Kidney epithelial cell (primary cell): ENCODE data around the gene EBF4. TPM values are rescaled to one million over a fixed set of nuclear protein-coding genes. Genes with fewer than 3 reads are reported as not detected.

Experiments
- DNase-seq: peaks from one replicate; pipeline ENCODE4 v3.0.0-alpha.2; 2010; ENCODE audit warnings: low read depth
- H3K27me3 ChIP-seq: 2 replicates; pipeline ENCODE4 v1.6.0; 2011; ENCODE audit warnings: low read length; ENCODE audit not compliant: control insufficient read depth, insufficient read depth
- H3K36me3 ChIP-seq: 2 replicates; pipeline ENCODE4 v1.5.1; 2011; ENCODE audit warnings: low read length; ENCODE audit not compliant: control insufficient read depth, insufficient read depth
- H3K4me3 ChIP-seq: 2 replicates; pipeline ENCODE4 v1.5.1; 2011; ENCODE audit warnings: low read depth, mild to moderate bottlenecking, control low read depth, low read length
- total RNA-seq: library from RNA; depleted of rRNA; stranded (reverse); fragments of >200 nt; gene quantifications from 2 replicates; pipeline ENCODE4 v1.2.3, GENCODE V29; 2015
- TF ChIP-seq, protein P1 (sequence below): IDR thresholded peaks from 2 replicates; pipeline ENCODE4 v1.5.1; 2011; ENCODE audit warnings: mild to moderate bottlenecking, moderate library complexity, low read length, control low read depth, inconsistent platforms; ENCODE audit not compliant: insufficient read depth, poor library complexity, severe bottlenecking

Gene EBF4
- total RNA-seq, 1 donor from 2014 or later, result 8.1 TPM

DNA sequence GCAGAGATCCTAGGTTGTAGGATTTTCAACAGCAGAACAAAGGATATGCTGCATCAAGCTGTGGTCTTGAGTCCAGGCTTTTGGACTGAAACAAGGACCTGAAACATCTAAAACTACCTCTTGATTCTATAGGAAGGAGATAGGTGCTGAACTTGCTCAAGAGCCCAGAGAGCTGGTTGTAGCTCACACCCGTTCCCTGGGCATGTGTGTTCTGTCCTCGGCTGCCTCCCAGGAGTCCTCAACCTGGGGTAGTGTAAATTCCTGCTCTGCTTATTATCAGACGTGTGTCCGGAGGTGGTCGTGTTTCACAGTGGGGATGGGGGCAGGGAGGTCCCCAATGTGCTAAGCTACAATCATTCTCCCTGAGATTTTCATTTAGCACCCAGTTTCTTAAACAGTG, 35.3 kb upstream of the EBF4 start:
- Histone ChIP-seq H3K36me3 (peaks cover 10% of the 10 kb centered on the region), H3K27me3 (no peaks in the 10 kb centered on the region), H3K4me3 (no peak overlapping the region)
- no peak for DNase-seq
- TF ChIP-seq, protein P1, sequence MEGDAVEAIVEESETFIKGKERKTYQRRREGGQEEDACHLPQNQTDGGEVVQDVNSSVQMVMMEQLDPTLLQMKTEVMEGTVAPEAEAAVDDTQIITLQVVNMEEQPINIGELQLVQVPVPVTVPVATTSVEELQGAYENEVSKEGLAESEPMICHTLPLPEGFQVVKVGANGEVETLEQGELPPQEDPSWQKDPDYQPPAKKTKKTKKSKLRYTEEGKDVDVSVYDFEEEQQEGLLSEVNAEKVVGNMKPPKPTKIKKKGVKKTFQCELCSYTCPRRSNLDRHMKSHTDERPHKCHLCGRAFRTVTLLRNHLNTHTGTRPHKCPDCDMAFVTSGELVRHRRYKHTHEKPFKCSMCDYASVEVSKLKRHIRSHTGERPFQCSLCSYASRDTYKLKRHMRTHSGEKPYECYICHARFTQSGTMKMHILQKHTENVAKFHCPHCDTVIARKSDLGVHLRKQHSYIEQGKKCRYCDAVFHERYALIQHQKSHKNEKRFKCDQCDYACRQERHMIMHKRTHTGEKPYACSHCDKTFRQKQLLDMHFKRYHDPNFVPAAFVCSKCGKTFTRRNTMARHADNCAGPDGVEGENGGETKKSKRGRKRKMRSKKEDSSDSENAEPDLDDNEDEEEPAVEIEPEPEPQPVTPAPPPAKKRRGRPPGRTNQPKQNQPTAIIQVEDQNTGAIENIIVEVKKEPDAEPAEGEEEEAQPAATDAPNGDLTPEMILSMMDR, result no peak

DNA sequence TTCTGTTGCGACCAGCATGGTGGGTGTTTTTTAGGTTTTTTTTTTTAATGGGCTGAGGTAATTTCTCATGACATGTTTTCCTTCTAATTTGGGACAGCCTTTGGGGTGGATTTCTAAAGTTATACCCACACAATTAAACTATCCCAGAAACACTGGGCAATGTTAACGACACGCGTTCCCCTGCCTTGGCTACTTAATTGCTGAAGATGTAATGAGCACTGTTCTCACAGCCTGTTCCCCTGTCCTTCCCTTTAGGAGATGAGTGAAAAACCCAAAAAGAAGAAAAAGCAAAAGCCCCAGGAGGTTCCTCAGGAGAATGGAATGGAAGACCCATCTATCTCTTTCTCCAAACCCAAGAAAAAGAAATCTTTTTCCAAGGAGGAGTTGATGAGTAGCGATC, 34.9 kb upstream of the EBF4 start:
- DNase-seq, result no peak
- H3K36me3 ChIP-seq, result peaks cover 10% of the 10 kb centered on the region
- TF ChIP-seq, protein P1, result no peak

DNA sequence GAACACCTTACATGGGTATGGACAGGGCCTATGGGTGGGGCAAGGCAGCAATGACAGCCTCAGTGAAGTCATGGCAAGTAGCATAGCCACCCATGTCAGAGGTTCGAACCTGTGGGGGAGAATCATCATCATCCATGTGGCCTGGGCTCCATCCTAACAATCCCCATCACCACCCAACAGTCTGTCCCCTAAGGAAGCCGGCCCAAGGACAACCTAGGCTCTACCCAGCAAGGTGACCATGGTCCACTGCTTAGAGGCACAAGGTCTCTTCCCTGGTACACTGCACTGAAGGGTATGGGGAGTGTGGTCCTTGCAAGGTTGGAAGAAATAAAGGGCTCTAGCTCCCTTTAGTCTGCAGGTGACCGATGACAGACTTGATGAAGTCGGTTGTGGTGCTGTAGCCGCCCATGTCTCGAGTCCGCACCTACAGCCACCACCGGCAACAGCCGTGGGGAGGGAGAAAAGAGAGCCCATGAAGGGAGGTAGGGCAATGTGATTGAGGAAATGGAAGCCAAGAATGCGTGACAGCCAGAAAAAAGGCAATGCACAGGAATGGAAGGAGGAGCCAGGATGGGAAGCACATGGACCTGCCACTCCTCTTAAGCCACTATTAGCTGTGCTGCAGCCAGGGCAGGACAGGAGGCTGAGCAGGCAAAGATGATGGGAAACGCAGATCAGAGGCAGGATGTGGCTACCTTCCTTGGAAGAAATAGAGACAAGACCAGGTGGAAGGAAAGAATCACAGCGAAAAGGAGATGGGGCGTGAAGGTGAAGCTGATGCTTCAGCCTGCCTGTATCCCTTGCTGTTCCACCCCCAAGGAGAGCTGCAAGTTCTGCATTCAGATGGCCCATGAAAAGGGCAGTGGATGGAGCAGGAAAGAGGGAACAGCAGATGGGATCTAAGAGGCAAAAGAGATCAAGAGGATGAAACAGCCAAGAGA, 33.9 kb upstream of the EBF4 start:
- H3K4me3 ChIP-seq, result no peak overlapping the region
- peaks cover 10% of the 10 kb centered on the region for H3K36me3 ChIP-seq
- H3K27me3 ChIP-seq, result no peaks in the 10 kb centered on the region
- no peak for DNase-seq
- TF ChIP-seq, protein P1, result no peak

More for the DNA sequence above, 34.9 kb upstream of the EBF4 start:
- Histone ChIP-seq H3K27me3 (no peaks in the 10 kb centered on the region), H3K4me3 (no peak overlapping the region)

DNA sequence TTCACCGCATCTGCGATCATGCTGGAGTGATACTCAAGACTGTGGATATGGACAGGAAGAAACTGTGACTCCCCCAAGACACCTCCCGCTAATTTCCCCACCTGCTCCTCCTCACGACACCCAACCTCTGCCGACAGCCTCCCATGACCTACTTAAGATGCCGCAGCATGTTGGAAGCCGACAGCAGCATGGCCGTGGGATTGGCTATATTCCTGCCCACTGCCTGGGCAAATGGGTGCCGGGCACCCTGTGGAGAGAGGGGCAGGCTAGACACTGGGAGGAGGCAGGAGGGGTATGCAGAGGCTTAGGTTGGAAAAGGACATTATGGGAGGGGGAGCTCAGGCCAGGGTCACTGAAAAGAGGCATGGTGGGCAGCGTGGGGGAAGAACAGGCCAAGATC, 33.0 kb upstream of the EBF4 start:
- Histone ChIP-seq H3K36me3 (peaks cover 10% of the 10 kb centered on the region), H3K27me3 (no peaks in the 10 kb centered on the region), H3K4me3 (no peak overlapping the region)
- no peak for DNase-seq
- TF ChIP-seq, protein P1, result no peak

DNA sequence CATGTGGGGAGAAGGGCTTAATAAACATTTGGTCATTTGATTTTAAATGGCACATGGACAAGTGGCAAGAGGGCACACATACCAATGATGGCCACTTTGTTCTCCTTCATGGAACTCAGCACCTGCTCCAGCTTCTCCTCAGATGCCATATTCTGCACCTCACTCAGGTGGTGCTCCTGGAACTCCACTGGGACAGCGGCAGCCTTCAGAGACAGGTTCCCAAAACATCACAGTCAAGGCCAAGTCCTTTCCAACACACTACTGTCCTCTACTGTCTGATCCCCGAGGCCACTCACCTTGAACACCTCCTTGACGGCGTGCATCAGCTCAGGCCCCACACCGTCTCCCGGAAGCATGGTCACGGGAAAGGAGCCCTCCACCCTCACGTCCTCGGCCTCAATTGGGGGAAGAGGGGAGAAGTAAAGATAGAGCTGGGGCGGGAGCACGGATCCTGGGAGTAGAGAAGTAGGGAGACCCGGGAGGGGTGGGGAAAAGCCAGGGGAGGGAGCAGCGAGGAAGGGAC, 29.2 kb upstream of the EBF4 start:
- peaks cover 3% of the 10 kb centered on the region for H3K27me3 ChIP-seq
- H3K4me3 ChIP-seq, result peak overlapping the region; percentile 69
- no peaks in the 10 kb centered on the region for H3K36me3 ChIP-seq
- TF ChIP-seq, protein P1, result no peak
- no peak for DNase-seq
